ENCODE results near the gene SCARF2. TPM values are rescaled to one million over a fixed set of nuclear protein-coding genes. Genes with fewer than 3 reads are reported as not detected.

Gene SCARF2
- total and polyA plus RNA-seq, 2 donors (not counting 1 experiment from before 2014, with no cell fraction given) = 0.86 to 1.3 TPM

DNA sequence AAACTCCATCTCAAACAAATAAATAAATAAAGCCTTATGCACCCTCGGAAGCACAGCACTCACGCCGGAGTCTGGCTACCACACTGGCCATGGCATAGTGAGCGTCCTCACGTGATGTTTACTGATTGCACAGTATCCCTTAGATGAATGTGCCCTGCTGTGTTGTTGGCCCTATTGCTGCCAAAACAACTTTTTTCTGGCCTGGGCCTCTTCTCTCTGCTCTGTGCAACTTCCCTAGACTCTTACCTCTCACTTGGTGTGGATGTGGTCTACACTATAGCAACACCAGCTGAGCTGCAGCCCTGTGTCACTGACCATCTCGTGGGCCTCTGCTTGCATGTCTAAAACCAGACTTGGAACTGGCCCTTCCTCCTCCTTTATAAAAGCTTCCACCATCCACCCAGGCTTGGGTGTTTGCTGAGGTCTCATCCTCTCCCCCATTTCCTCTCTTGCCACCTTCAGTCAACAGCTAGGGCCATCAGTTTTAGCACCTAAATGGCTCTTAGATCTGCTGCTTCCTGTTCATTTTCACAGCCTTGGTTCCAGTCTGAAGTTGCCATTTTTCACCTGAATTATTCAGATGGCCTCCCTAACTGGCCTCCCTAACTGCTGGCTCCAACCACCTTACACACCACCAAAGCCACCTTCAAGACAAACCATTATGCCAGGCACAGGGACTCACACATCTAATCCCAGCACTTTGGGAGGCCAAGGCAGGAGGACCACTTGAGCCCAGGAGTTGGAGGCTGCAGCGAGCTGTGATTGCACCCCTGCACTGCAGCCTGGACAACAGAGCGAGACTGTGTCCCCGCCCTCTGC lies 34.5 kb downstream of the SCARF2 start:
- Histone ChIP-seq H4K20me1 (ENCODE audit: control insufficient read depth, insufficient read depth, low read length, poor library complexity, severe bottlenecking) (no peaks in the 10 kb centered on the region), H3K79me2 (ENCODE audit: control insufficient read depth, insufficient read depth, low read length) (peaks cover 17% of the 10 kb centered on the region), H3K27ac (ENCODE audit: low read length in 2 of 2) (no peak overlapping the region), H3K4me3 (ENCODE audit: control extremely low read depth in 1 of 5, extremely low read depth in 1 of 5, insufficient read depth in 1 of 5, low read depth in 2 of 5, low read length in 4 of 5) (no peak overlapping the region), H3K4me2 (replicated peaks; ENCODE audit: low read depth, low read length, poor library complexity, severe bottlenecking) (no peak overlapping the region), H3K9me3 (ENCODE audit: control extremely low read depth in 1 of 3, control insufficient read depth in 2 of 3, insufficient read depth in 1 of 3, low read length in 2 of 3) (no peaks in the 10 kb centered on the region), H3K27me3 (replicated peaks in 1 of 4; ENCODE audit: control extremely low read depth in 1 of 4, control insufficient read depth in 3 of 4, insufficient read depth in 4 of 4, low read length in 3 of 4) (no peaks in the 10 kb centered on the region), H3K9ac (ENCODE audit: low read length) (no peak overlapping the region), H3K36me3 (replicated peaks in 1 of 2; ENCODE audit: control extremely low read depth in 1 of 2, control insufficient read depth in 1 of 2, extremely low read depth in 1 of 2, insufficient read depth in 2 of 2, low read length in 1 of 2) (peaks cover 0 to 28% of the 10 kb centered on the region in 2 experiments), H3K4me1 (ENCODE audit: control insufficient read depth in 2 of 2, insufficient read depth in 2 of 2, low read length in 2 of 2) (peaks cover 0 to 6% of the 10 kb centered on the region in 2 donors), H2AFZ (ENCODE audit: insufficient read depth, low read depth, low read length, poor library complexity, severe bottlenecking) (no peak overlapping the region)
- Mint-ChIP-seq H3K27me3 (no peaks in the 10 kb centered on the region), H3K9me3 (ENCODE audit: insufficient read depth) (no peaks in the 10 kb centered on the region), H3K27ac (no peak overlapping the region), H3K4me1 (no peaks in the 10 kb centered on the region), H3K4me3 (no peak overlapping the region)
- DNase-seq (no peak), ATAC-seq (ENCODE audit: low read depth) (no peak)
- no peak for TF ChIP-seq EZH2 (IDR thresholded peaks at IDR 0.05; ENCODE audit: borderline replicate concordance, insufficient read depth, low read depth, low read length, poor library complexity, severe bottlenecking)
- TF ChIP-seq, protein P1, sequence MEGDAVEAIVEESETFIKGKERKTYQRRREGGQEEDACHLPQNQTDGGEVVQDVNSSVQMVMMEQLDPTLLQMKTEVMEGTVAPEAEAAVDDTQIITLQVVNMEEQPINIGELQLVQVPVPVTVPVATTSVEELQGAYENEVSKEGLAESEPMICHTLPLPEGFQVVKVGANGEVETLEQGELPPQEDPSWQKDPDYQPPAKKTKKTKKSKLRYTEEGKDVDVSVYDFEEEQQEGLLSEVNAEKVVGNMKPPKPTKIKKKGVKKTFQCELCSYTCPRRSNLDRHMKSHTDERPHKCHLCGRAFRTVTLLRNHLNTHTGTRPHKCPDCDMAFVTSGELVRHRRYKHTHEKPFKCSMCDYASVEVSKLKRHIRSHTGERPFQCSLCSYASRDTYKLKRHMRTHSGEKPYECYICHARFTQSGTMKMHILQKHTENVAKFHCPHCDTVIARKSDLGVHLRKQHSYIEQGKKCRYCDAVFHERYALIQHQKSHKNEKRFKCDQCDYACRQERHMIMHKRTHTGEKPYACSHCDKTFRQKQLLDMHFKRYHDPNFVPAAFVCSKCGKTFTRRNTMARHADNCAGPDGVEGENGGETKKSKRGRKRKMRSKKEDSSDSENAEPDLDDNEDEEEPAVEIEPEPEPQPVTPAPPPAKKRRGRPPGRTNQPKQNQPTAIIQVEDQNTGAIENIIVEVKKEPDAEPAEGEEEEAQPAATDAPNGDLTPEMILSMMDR (IDR thresholded peaks at IDR 0.05) = no peak
- WGBS (ENCODE audit: insufficient coverage) = 98% methylated on average over 9 of the region's 9 CpGs
- intact Hi-C loops (cut with micrococcal nuclease) = no loop called here
- ChIA-PET CTCF (interaction anchor here (0.6 to 0.9 kb wide), 2 partner anchors 15 to 19 kb away, joined by 3 read pairs; no protein-coding TSS in a partner anchor), POLR2A (no interaction called here)

- H3K9ac ChIP-seq (ENCODE audit: low read length) = no peak overlapping the region
- H3K4me3 ChIP-seq (ENCODE audit: control extremely low read depth in 1 of 5, extremely low read depth in 1 of 5, insufficient read depth in 1 of 5, low read depth in 2 of 5, low read length in 4 of 5) = no peak overlapping the region
- DNase-seq (no peak), ATAC-seq (ENCODE audit: low read depth) (no peak)
- H3K27me3 Mint-ChIP-seq = no peaks in the 10 kb centered on the region
- H3K9me3 ChIP-seq (ENCODE audit: control extremely low read depth in 1 of 3, control insufficient read depth in 2 of 3, insufficient read depth in 1 of 3, low read length in 2 of 3) = no peaks in the 10 kb centered on the region
- POLR2A ChIA-PET = no interaction called here
- H4K20me1 ChIP-seq (ENCODE audit: control insufficient read depth, insufficient read depth, low read length, poor library complexity, severe bottlenecking) = no peaks in the 10 kb centered on the region
- no peak overlapping the region for H3K4me2 ChIP-seq (replicated peaks; ENCODE audit: low read depth, low read length, poor library complexity, severe bottlenecking)
- no peak overlapping the region for H3K27ac Mint-ChIP-seq
- H2AFZ ChIP-seq (ENCODE audit: insufficient read depth, low read depth, low read length, poor library complexity, severe bottlenecking) = no peak overlapping the region
- intact Hi-C loops (cut with micrococcal nuclease) = no loop called here
- TF ChIP-seq EZH2 (IDR thresholded peaks at IDR 0.05; ENCODE audit: borderline replicate concordance, insufficient read depth, low read depth, low read length, poor library complexity, severe bottlenecking) = no peak
- TF ChIP-seq, protein P1 (IDR thresholded peaks at IDR 0.05) = no peak
- H3K4me1 ChIP-seq (ENCODE audit: control insufficient read depth in 2 of 2, insufficient read depth in 2 of 2, low read length in 2 of 2) = peaks cover 0 to 6% of the 10 kb centered on the region in 2 donors
- no peaks in the 10 kb centered on the region for H3K9me3 Mint-ChIP-seq (ENCODE audit: insufficient read depth)
- peaks cover 18% of the 10 kb centered on the region for H3K79me2 ChIP-seq (ENCODE audit: control insufficient read depth, insufficient read depth, low read length)
- H3K27ac ChIP-seq (ENCODE audit: low read length in 2 of 2) = no peak overlapping the region
- peaks cover 5% of the 10 kb centered on the region for H3K4me1 Mint-ChIP-seq
- CTCF ChIA-PET = interaction anchor here (1.6 kb wide), 1 partner anchor 18 kb away, joined by 3 read pairs; no protein-coding TSS in a partner anchor
- H3K4me3 Mint-ChIP-seq = no peak overlapping the region
- no peaks in the 10 kb centered on the region for H3K27me3 ChIP-seq (replicated peaks in 1 of 4; ENCODE audit: control extremely low read depth in 1 of 4, control insufficient read depth in 3 of 4, insufficient read depth in 4 of 4, low read length in 3 of 4)
- H3K36me3 ChIP-seq (replicated peaks in 1 of 2; ENCODE audit: control extremely low read depth in 1 of 2, control insufficient read depth in 1 of 2, extremely low read depth in 1 of 2, insufficient read depth in 2 of 2, low read length in 1 of 2) = peaks cover 0 to 20% of the 10 kb centered on the region in 2 experiments
- 99% methylated on average over 12 of the region's 13 CpGs for WGBS (ENCODE audit: insufficient coverage)
Measured at GRCh38 chr22:20401376-20402014, 36.1 kb downstream of the SCARF2 start.

Data from B cell (primary cell).